Activated effector memory CD4-positive, alpha-beta T cell treated with Interleukin-2 at 50 U/mL for 16 hours (primary cell): ENCODE data around the gene CCDC116.
A peak's percentile ranks its signal among the peaks of the same experiment; 100 is the strongest.
"Not testable (repeated sequence)": the region's sequence is repeated elsewhere in the genome, so short reads cannot be mapped to it uniquely, and the experiment has no call there.

Source experiments
- DNase-seq: peaks from one replicate; pipeline ENCODE4 v3.0.0-alpha.2; 2020

Gene CCDC116

GRCh38 chr22:21652547-21653545, 20.3 kb downstream of the CCDC116 start:
- no peak for DNase-seq

GRCh38 chr22:21657020-21657359, 24.4 kb downstream of the CCDC116 start:
- no peak for DNase-seq

GRCh38 chr22:21657360-21658032, 24.9 kb downstream of the CCDC116 start:
- peak; percentile 64 for DNase-seq

- DNase-seq: no peak
These were observed 27.4 kb downstream of the CCDC116 start for GRCh38 chr22:21659864-21660525.

GRCh38 chr22:21660904-21661303, 28.3 kb downstream of the CCDC116 start:
- DNase-seq: no peak

GRCh38 chr22:21661991-21662390, 29.4 kb downstream of the CCDC116 start:
- DNase-seq: no peak

- DNase-seq: no peak
These were observed 31.2 kb downstream of the CCDC116 start for GRCh38 chr22:21663738-21664137.

GRCh38 chr22:21665047-21665851, 32.7 kb downstream of the CCDC116 start:
- no peak for DNase-seq

GRCh38 chr22:21666786-21667185, 34.2 kb downstream of the CCDC116 start:
- no peak for DNase-seq

- DNase-seq: no peak
These were observed 36.5 kb downstream of the CCDC116 start for GRCh38 chr22:21669026-21669425.

- DNase-seq: no peak
These were observed 39.6 kb downstream of the CCDC116 start for GRCh38 chr22:21672107-21672629.

GRCh38 chr22:21673534-21674321, 41.2 kb downstream of the CCDC116 start:
- DNase-seq: no peak

- no peak for DNase-seq
These were observed 42.2 kb downstream of the CCDC116 start for GRCh38 chr22:21674638-21675245.

- no peak for DNase-seq
These were observed 45.3 kb downstream of the CCDC116 start for GRCh38 chr22:21677606-21678443.

GRCh38 chr22:21678842-21679241, 46.3 kb downstream of the CCDC116 start:
- DNase-seq: not testable (repeated sequence)

- no peak for DNase-seq
These were observed 46.8 kb downstream of the CCDC116 start for GRCh38 chr22:21679383-21679782.

- no peak for DNase-seq
These were observed 48.4 kb downstream of the CCDC116 start for GRCh38 chr22:21680830-21681565.

GRCh38 chr22:21681566-21682370, 49.2 kb downstream of the CCDC116 start:
- no peak for DNase-seq
